ENCODE results near the gene GAN.

Gene GAN

GRCh38 chr16:81314603-81315270, at the start of gene GAN:
Gene GAN (plus strand): TSS chr16:81314962. CDS start chr16:81315114, 152 bp downstream.
- DNase-seq (ENCODE audit: low read depth in 2 of 2): peak; percentile 89 to 94

- no peak for DNase-seq (ENCODE audit: low read depth in 2 of 2)
These were observed 49.7 kb upstream of the GAN start for GRCh38 chr16:81265052-81265451.

GRCh38 chr16:81265658-81266451, 48.9 kb upstream of the GAN start:
- DNase-seq (ENCODE audit: low read depth in 2 of 2): no peak

- no peak for DNase-seq (ENCODE audit: low read depth in 2 of 2)
These were observed 48.1 kb upstream of the GAN start for GRCh38 chr16:81266680-81267095.

GRCh38 chr16:81268509-81268908, 46.3 kb upstream of the GAN start:
- no peak for DNase-seq (ENCODE audit: low read depth in 2 of 2)

- no peak for DNase-seq (ENCODE audit: low read depth in 2 of 2)
These were observed 41.4 kb upstream of the GAN start for GRCh38 chr16:81273223-81273950.

- DNase-seq (ENCODE audit: low read depth in 2 of 2): no peak
These were observed 39.7 kb upstream of the GAN start for GRCh38 chr16:81275064-81275532.

- no peak for DNase-seq (ENCODE audit: low read depth in 2 of 2)
These were observed 39.0 kb upstream of the GAN start for GRCh38 chr16:81275795-81276194.

- DNase-seq (ENCODE audit: low read depth in 2 of 2): no peak
These were observed 38.4 kb upstream of the GAN start for GRCh38 chr16:81276323-81276722.

- DNase-seq (ENCODE audit: low read depth in 2 of 2): no peak
These were observed 37.2 kb upstream of the GAN start for GRCh38 chr16:81277541-81278080.

GRCh38 chr16:81278526-81278925, 36.2 kb upstream of the GAN start:
- DNase-seq (ENCODE audit: low read depth in 2 of 2): no peak

- no peak for DNase-seq (ENCODE audit: low read depth in 2 of 2)
These were observed 35.4 kb upstream of the GAN start for GRCh38 chr16:81279392-81279791.

GRCh38 chr16:81280393-81280792, 34.4 kb upstream of the GAN start:
- no peak for DNase-seq (ENCODE audit: low read depth in 2 of 2)

- DNase-seq (ENCODE audit: low read depth in 2 of 2): no peak
These were observed 31.7 kb upstream of the GAN start for GRCh38 chr16:81283044-81283443.

GRCh38 chr16:81284995-81285600, 29.7 kb upstream of the GAN start:
- no peak for DNase-seq (ENCODE audit: low read depth in 2 of 2)

GRCh38 chr16:81286190-81286589, 28.6 kb upstream of the GAN start:
- no peak for DNase-seq (ENCODE audit: low read depth in 2 of 2)

GRCh38 chr16:81291117-81291516, 23.6 kb upstream of the GAN start:
- no peak for DNase-seq (ENCODE audit: low read depth in 2 of 2)

- no peak for DNase-seq (ENCODE audit: low read depth in 2 of 2)
These were observed 21.8 kb upstream of the GAN start for GRCh38 chr16:81292936-81293335.

- DNase-seq (ENCODE audit: low read depth in 2 of 2): no peak
These were observed 20.6 kb upstream of the GAN start for GRCh38 chr16:81293909-81294802.

- DNase-seq (ENCODE audit: low read depth in 2 of 2): no peak
These were observed 18.1 kb upstream of the GAN start for GRCh38 chr16:81296631-81297030.

GRCh38 chr16:81307770-81308169, 7.0 kb upstream of the GAN start:
- no peak for DNase-seq (ENCODE audit: low read depth in 2 of 2)

Measured in stimulated activated CD8-positive, alpha-beta memory T cell treated with anti-CD3 and anti-CD28 coated beads, Interleukin-7, amount 100 ng/mL, for 4 hours (primary cell).